Rectal smooth muscle tissue (tissue), 1 donor: ENCODE data around the gene THAP12.

ENCODE experiments used
- H3K27ac ChIP-seq: one replicate; pipeline ENCODE4 v1.7.0; 2013; ENCODE audit warnings: low read depth, low read length, inconsistent platforms
- H3K27me3 ChIP-seq: one replicate; pipeline ENCODE4 v1.7.0; 2013; ENCODE audit warnings: low read length; ENCODE audit not compliant: control insufficient read depth, insufficient read depth
- H3K36me3 ChIP-seq: one replicate; pipeline ENCODE4 v1.7.0; 2013; ENCODE audit warnings: low read length; ENCODE audit not compliant: control insufficient read depth, insufficient read depth
- H3K4me1 ChIP-seq: one replicate; pipeline ENCODE4 v1.7.0; 2013; ENCODE audit warnings: low read length; ENCODE audit not compliant: control insufficient read depth, insufficient read depth
- H3K4me3 ChIP-seq: one replicate; pipeline ENCODE4 v1.7.0; 2013; ENCODE audit warnings: low read length
- H3K9ac ChIP-seq: one replicate; pipeline ENCODE4 v1.7.0; 2013; ENCODE audit warnings: low read length

The THAP12 gene

GRCh38 chr11:76307396-76307795, 73.5 kb downstream of the THAP12 start:
- no peak overlapping the region for H3K4me3 ChIP-seq
- H3K27ac ChIP-seq, result no peak overlapping the region
- H3K36me3 ChIP-seq, result no peaks in the 10 kb centered on the region
- H3K4me1 ChIP-seq, result no peaks in the 10 kb centered on the region
- peaks cover 1% of the 10 kb centered on the region for H3K27me3 ChIP-seq
- no peak overlapping the region for H3K9ac ChIP-seq

- no peaks in the 10 kb centered on the region for H3K36me3 ChIP-seq
- H3K4me1 ChIP-seq, result no peaks in the 10 kb centered on the region
- no peak overlapping the region for H3K9ac ChIP-seq
- no peaks in the 10 kb centered on the region for H3K27me3 ChIP-seq
- no peak overlapping the region for H3K4me3 ChIP-seq
- no peak overlapping the region for H3K27ac ChIP-seq
Observed at GRCh38 chr11:76303399-76303798, 77.5 kb downstream of the THAP12 start.

GRCh38 chr11:76302996-76303395, 77.9 kb downstream of the THAP12 start:
- Histone ChIP-seq H3K9ac (no peak overlapping the region), H3K4me1 (no peaks in the 10 kb centered on the region), H3K27ac (no peak overlapping the region), H3K36me3 (no peaks in the 10 kb centered on the region), H3K4me3 (no peak overlapping the region), H3K27me3 (no peaks in the 10 kb centered on the region)
